AG10803 (cell line): ENCODE results near the gene EPHA2.
"Not testable (repeated sequence)": the region's sequence is repeated elsewhere in the genome, so short reads cannot be mapped to it uniquely, and the experiment has no call there.

Experiments used
- DNase-seq: peaks from one replicate; pipeline ENCODE4 v3.0.0; 2010; ENCODE audit warnings: low read depth
- H3K4me3 ChIP-seq: 2 replicates; pipeline ENCODE4 v1.5.1; 2011; ENCODE audit warnings: mild to moderate bottlenecking, low read length, control low read depth
- CTCF ChIP-seq: conservative IDR thresholded peaks from 2 replicates; pipeline ENCODE4 v1.5.1; 2011; ENCODE audit warnings: mild to moderate bottlenecking, low read length, control low read depth, inconsistent platforms

EPHA2 gene

DNA sequence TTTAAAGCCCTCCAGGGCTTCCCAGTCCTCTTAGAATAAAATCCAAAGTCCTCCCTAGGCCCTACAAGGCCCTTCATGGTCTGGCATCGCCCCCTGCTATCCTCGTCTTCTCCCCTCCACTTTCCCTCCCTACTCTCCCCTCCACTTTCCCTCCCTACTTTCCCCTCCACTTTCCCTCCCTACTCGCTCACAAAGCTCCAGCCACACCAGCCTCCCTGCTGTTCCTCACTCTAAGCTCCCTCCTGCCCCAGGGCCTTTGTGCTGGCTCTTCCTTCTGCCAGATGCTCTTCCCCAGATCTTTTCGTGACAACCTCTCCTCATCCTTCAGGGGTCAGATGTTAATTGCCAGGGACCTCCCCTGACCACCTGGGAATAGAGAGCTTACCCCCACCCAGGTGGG, 43.8 kb upstream of the EPHA2 start:
- TF ChIP-seq CTCF: no peak
- no peak overlapping the region for H3K4me3 ChIP-seq
- no peak for DNase-seq

DNA sequence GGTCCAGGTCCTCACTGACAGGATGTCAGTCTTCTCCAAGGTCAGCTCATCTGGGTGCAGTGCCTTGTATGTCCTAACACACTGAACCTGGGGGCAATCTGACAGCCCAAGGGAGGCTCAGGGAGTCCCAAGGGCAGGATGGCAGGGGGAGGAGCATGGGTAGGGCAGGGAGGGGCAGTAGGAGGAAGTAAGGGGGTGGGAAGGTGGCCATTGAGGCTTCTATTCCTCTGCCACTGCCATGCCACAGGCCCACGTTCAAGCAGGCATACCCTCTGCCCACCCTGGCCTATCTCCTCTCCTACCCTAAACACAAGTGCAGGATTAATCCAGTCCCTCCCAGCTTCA, 43.3 kb upstream of the EPHA2 start:
- H3K4me3 ChIP-seq: no peak overlapping the region
- TF ChIP-seq CTCF: no peak
- no peak for DNase-seq

DNA sequence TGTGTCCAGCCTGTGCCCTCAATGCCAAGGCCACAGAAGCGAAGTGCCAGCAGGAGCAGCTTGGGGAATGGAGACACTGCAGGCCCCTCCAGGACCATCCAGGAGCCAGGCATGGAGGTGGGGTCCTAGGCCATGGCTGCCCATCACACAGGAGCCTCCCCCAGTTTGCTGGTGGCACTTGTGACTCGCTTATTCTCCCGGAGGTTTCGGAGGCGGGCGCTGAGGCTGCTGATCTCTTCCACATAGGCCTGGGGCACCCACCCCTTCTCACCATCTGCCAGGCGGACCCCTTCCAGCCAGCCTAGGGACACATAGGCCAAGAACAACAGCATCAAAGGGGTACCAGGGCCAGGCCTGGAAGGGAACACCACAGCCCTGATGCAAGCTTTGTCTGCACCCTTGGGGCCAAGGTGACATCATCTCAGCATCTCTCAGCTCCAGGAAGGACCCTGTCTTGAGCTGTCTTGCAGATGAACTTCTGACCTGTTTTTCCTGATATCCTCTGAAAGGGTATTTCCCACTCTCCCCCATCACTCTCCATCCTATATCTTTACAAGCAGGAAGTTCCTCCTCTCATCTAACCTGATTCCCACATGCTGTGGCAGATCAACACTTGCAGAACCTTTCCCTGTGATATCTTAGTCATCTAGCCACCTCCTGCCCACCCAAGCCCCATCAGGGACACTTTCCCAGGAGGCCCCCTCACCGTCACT, 42.7 kb upstream of the EPHA2 start:
- DNase-seq: no peak
- no peak for TF ChIP-seq CTCF
- H3K4me3 ChIP-seq: no peak overlapping the region

DNA sequence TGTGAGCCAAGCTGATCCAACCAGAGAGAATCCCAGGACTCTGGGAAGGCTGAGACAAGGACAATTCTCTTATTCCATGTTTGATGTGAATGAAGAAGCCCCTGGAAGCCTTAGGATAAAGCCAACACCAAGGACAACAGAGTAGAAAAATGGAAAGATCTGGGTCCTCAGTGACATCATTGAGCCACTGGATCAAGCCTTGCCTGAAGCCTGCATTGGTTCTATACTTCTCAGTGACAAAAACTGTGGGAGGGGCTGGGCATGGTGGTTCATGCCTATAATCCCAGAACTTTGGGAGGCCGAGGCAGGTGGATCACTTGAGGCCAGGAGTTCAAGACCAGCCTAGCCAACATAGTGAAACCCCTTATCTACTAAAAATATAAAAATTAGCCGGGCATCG, 41.0 kb upstream of the EPHA2 start:
- H3K4me3 ChIP-seq: no peak overlapping the region
- TF ChIP-seq CTCF: no peak
- no peak for DNase-seq

DNA sequence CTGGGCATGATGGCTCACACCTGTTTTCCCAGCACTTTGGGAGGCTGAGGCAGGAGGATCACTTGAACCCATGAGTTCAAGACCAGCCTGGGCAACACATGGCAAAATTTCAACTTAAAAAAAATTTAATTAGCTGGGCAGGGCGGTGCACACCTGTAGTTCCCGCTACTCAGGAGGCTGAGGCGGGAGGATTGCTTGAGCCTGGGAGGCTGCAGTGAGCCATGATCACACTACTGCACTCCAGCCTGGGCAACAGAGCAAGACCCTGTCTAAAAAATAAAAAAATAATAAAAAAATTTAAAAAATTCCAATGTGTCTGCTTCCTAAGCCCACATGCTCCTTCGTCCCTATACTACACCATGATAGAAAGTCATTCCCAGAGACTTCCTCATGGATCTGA, 40.3 kb upstream of the EPHA2 start:
- H3K4me3 ChIP-seq: not testable (repeated sequence)

GRCh38 chr1:16195518-16195905, 39.6 kb upstream of the EPHA2 start:
- no peak for DNase-seq
- no peak for TF ChIP-seq CTCF
- H3K4me3 ChIP-seq: no peak overlapping the region

More for the DNA sequence above, 40.3 kb upstream of the EPHA2 start:
- not testable (repeated sequence) for DNase-seq

- no peak for DNase-seq
These were observed 36.2 kb upstream of the EPHA2 start for GRCh38 chr1:16191916-16192546.

More at GRCh38 chr1:16191916-16192546, 36.2 kb upstream of the EPHA2 start:
- H3K4me3 ChIP-seq: no peak overlapping the region
- no peak for TF ChIP-seq CTCF
